ENCODE results near the gene ULBP2.

- no peak for TF ChIP-seq CTCF (IDR thresholded peaks at IDR 0.05)
- TF ChIP-seq POLR2A (IDR thresholded peaks at IDR 0.05) = no peak
Measured at GRCh38 chr6:149969635-149970034, 27.8 kb downstream of the ULBP2 start.
